SU-DHL-6 (cell line): ENCODE measurements around the gene LRP1B.

ENCODE experiments used
- H2AFZ ChIP-seq: fragments of 200-600 bp; sonication (generic); 2 replicates; pipeline ENCODE4 v1.6.1; 2014; ENCODE audit warnings: low read depth, mild to moderate bottlenecking, moderate library complexity, mixed read lengths, antibody characterized with exemption, low read length; ENCODE audit not compliant: severe bottlenecking
- H3F3A ChIP-seq: fragments of 200-600 bp; shearing (Covaris generic); 2 replicates; pipeline ENCODE4 v1.6.0; 2016; ENCODE audit warnings: antibody characterized with exemption, mild to moderate bottlenecking; ENCODE audit not compliant: insufficient read depth
- H3K27ac ChIP-seq: fragments of 200-600 bp; sonication (generic); 2 replicates; pipeline ENCODE4 v1.5.1; 2016; ENCODE audit warnings: low read depth, mild to moderate bottlenecking, low read length, moderate library complexity, mixed read lengths
- H3K27me3 ChIP-seq: fragments of 200-600 bp; sonication (generic), shearing (Covaris generic); 2 replicates; pipeline ENCODE4 v1.6.0; 2014; ENCODE audit warnings: mild to moderate bottlenecking, low read length
- H3K36me3 ChIP-seq: fragments of 200-600 bp; sonication (generic); 2 replicates; pipeline ENCODE4 v1.6.1; 2014; ENCODE audit warnings: mild to moderate bottlenecking, low read length, mixed read lengths
- H3K4me2 ChIP-seq: fragments of 300-600, 200-600 bp; shearing (Covaris generic), sonication (generic); 2 replicates; pipeline ENCODE4 v1.6.0; 2014; ENCODE audit warnings: low read length, low read depth, mild to moderate bottlenecking; ENCODE audit not compliant: poor library complexity, severe bottlenecking
- H3K4me3 ChIP-seq: fragments of 200-600 bp; sonication (generic); 2 replicates; pipeline ENCODE4 v1.5.1; 2014; ENCODE audit warnings: antibody characterized with exemption, low read length, mild to moderate bottlenecking, mixed read lengths; ENCODE audit not compliant: insufficient read depth, poor library complexity, severe bottlenecking
- H3K79me2 ChIP-seq: fragments of 200-600 bp; sonication (generic); 2 replicates; pipeline ENCODE4 v1.6.1; 2014; ENCODE audit warnings: mild to moderate bottlenecking, low read length, moderate library complexity; ENCODE audit not compliant: insufficient read depth
- H3K9ac ChIP-seq: fragments of 200-600 bp; sonication (generic); 2 replicates; pipeline ENCODE4 v1.7.0; 2014; ENCODE audit warnings: mild to moderate bottlenecking, low read length
- H3K9me2 ChIP-seq: fragments of 200-600 bp; sonication (generic); replicated peaks from 2 replicates; pipeline ENCODE4 v1.6.1; 2014; ENCODE audit warnings: low read length; ENCODE audit not compliant: insufficient read depth
- H3K9me3 ChIP-seq: fragments of 200-600 bp; sonication (generic); 2 replicates; pipeline ENCODE4 v1.6.1; 2014; ENCODE audit warnings: low read length, mixed read lengths; ENCODE audit not compliant: insufficient read depth
- H4K20me1 ChIP-seq: fragments of 200-600 bp; sonication (generic); 2 replicates; pipeline ENCODE4 v1.6.1; 2014; ENCODE audit warnings: low read depth, mild to moderate bottlenecking, antibody characterized with exemption, low read length, moderate library complexity, mixed read lengths
- EZH2phosphoT487 ChIP-seq: fragments of 200-600 bp; sonication (generic), shearing (Covaris generic); conservative IDR thresholded peaks from 2 replicates; pipeline ENCODE4 v1.6.1; 2018; ENCODE audit warnings: mild to moderate bottlenecking, antibody characterized with exemption, low read length, moderate library complexity, mixed read lengths
- TF ChIP-seq, protein P1 (sequence below): fragments of 200-600 bp; sonication (generic); IDR thresholded peaks from one replicate; pipeline ENCODE4 v1.5.1; 2017; ENCODE audit warnings: antibody characterized with exemption, mild to moderate bottlenecking, low read length, moderate library complexity; ENCODE audit not compliant: insufficient read depth, poor library complexity, severe bottlenecking

LRP1B gene

DNA sequence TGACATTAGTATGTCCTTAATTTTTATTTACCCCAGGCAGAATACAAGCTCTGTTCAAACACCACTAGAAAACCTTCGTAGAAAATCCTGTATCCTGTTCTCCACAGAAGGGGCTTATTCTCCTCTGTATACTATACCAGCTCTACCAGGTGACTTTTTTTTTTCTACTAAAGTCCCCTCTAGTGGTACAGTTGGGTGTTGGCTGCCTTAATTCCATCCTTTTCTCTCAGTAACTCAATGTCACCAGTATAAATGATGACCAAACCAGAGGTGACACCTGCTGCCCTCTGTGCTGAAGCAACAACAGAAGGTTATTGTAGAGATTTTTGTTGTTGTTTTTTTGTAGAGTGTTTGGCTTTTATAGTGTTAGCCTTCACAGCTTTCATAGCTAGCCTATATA is 1322.0 kb downstream of the LRP1B start:
- H4K20me1 ChIP-seq, result no peaks in the 10 kb centered on the region
- no peak overlapping the region for H3K4me3 ChIP-seq
- H3K9me2 ChIP-seq, result no peaks in the 10 kb centered on the region
- no peaks in the 10 kb centered on the region for H3K79me2 ChIP-seq
- H3K27me3 ChIP-seq, result no peaks in the 10 kb centered on the region
- H3K27ac ChIP-seq, result no peak overlapping the region
- H3F3A ChIP-seq, result no peaks in the 10 kb centered on the region
- no peak overlapping the region for H2AFZ ChIP-seq
- H3K4me2 ChIP-seq, result no peak overlapping the region
- H3K9me3 ChIP-seq, result no peaks in the 10 kb centered on the region
- H3K9ac ChIP-seq, result no peak overlapping the region
- no peaks in the 10 kb centered on the region for H3K36me3 ChIP-seq
- TF ChIP-seq EZH2phosphoT487, result no peak
- TF ChIP-seq, protein P1, sequence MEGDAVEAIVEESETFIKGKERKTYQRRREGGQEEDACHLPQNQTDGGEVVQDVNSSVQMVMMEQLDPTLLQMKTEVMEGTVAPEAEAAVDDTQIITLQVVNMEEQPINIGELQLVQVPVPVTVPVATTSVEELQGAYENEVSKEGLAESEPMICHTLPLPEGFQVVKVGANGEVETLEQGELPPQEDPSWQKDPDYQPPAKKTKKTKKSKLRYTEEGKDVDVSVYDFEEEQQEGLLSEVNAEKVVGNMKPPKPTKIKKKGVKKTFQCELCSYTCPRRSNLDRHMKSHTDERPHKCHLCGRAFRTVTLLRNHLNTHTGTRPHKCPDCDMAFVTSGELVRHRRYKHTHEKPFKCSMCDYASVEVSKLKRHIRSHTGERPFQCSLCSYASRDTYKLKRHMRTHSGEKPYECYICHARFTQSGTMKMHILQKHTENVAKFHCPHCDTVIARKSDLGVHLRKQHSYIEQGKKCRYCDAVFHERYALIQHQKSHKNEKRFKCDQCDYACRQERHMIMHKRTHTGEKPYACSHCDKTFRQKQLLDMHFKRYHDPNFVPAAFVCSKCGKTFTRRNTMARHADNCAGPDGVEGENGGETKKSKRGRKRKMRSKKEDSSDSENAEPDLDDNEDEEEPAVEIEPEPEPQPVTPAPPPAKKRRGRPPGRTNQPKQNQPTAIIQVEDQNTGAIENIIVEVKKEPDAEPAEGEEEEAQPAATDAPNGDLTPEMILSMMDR, result no peak

DNA sequence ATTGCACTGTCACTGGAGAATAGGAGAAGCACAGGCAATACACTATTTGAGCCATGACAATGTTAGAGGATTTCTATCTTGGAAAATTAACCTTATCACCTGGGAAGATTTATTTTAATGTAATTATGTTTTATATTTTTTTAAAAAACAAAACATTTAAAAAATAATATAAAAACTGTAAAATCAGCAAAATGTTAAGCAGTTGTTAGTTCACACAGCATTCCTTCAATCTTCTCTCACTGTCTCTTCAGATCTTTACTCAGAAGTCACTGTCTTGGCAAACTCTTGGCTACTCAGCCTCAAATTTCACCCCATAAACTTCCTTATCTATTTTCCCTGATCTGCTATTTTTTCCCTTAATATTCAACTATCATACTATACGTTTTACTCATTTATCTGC is 1322.6 kb downstream of the LRP1B start:
- no peaks in the 10 kb centered on the region for H3K9me2 ChIP-seq
- H3F3A ChIP-seq, result no peaks in the 10 kb centered on the region
- no peaks in the 10 kb centered on the region for H3K36me3 ChIP-seq
- no peak for TF ChIP-seq EZH2phosphoT487
- TF ChIP-seq, protein P1, result no peak
- no peak overlapping the region for H2AFZ ChIP-seq
- H3K9me3 ChIP-seq, result no peaks in the 10 kb centered on the region
- H3K4me2 ChIP-seq, result no peak overlapping the region
- H3K79me2 ChIP-seq, result no peaks in the 10 kb centered on the region
- no peak overlapping the region for H3K27ac ChIP-seq
- no peak overlapping the region for H3K9ac ChIP-seq
- no peak overlapping the region for H3K4me3 ChIP-seq
- H3K27me3 ChIP-seq, result no peaks in the 10 kb centered on the region
- H4K20me1 ChIP-seq, result no peaks in the 10 kb centered on the region

DNA sequence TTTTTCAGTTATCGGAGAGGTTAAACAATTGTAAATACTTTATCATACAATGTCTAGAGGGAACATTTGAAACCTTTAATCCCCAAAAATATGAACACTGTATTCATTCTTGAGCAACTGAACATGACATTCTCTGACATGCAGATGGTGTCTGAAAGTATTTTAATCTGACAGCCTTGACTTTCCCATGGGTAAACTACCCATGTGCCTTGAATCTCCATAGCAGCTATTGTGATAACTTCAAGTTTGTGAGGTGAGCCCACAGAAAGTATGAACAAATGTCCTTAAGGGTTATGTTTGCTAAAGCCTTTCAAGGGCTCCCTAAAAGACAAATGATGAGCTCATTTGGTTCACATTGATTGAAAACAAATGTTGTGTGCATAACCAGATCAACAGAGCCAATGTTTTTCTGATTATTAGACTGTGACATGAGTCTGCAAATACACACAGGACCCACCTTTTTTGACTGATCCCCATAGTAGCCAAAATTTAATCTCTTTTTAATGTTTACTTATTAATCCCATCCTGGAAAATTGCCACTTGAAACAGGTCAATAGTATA is 1326.0 kb downstream of the LRP1B start:
- Histone ChIP-seq H3K27me3 (no peaks in the 10 kb centered on the region), H3K4me2 (no peak overlapping the region), H3K9me3 (no peaks in the 10 kb centered on the region), H3K4me3 (no peak overlapping the region), H2AFZ (no peak overlapping the region), H3F3A (no peaks in the 10 kb centered on the region), H3K9me2 (no peaks in the 10 kb centered on the region), H3K79me2 (no peaks in the 10 kb centered on the region), H3K27ac (no peak overlapping the region), H3K36me3 (no peaks in the 10 kb centered on the region), H4K20me1 (no peaks in the 10 kb centered on the region), H3K9ac (no peak overlapping the region)
- TF ChIP-seq, protein P1, result no peak
- no peak for TF ChIP-seq EZH2phosphoT487
